Calu3 (cell line): ENCODE data around the gene ELOVL5. TPM values are rescaled to one million over a fixed set of nuclear protein-coding genes. Genes with fewer than 3 reads are reported as not detected.

ENCODE experiments used
- BruUV-seq: library from RNA; stranded (reverse); fragments of 400-500 nt; replicated peaks from 2 replicates; lab custom pipeline; 2021; lab: Mats Ljungman, UMichigan
- CTCF ChIA-PET: fragments of 300-600 bp; sonication (Branson Sonifier 250); formaldehyde crosslinking; loops from one replicate; lab custom pipeline; 2022; ENCODE audit warnings: antibody characterized with exemption; lab: Charles Lee
- DNase-seq: peaks from one replicate; pipeline ENCODE4 v3.0.0; 2022
- H3K27ac Mint-ChIP-seq: one replicate; pipeline ENCODE4 v1.8.0; 2022; ENCODE audit warnings: mixed read lengths; ENCODE audit not compliant: unreplicated experiment
- H3K27me3 Mint-ChIP-seq: one replicate; pipeline ENCODE4 v1.8.0; 2022; ENCODE audit warnings: mixed read lengths; ENCODE audit not compliant: unreplicated experiment
- H3K36me3 Mint-ChIP-seq: one replicate; pipeline ENCODE4 v1.8.0; 2022; ENCODE audit warnings: mild to moderate bottlenecking, moderate library complexity, mixed read lengths; ENCODE audit not compliant: insufficient read depth, unreplicated experiment
- H3K4me1 Mint-ChIP-seq: one replicate; pipeline ENCODE4 v1.8.0; 2022; ENCODE audit warnings: mild to moderate bottlenecking, low read depth, mixed read lengths; ENCODE audit not compliant: unreplicated experiment
- H3K4me3 Mint-ChIP-seq: one replicate; pipeline ENCODE4 v1.8.0; 2022; ENCODE audit warnings: mild to moderate bottlenecking, low read depth, moderate library complexity, mixed read lengths; ENCODE audit not compliant: unreplicated experiment
- H3K9me3 Mint-ChIP-seq: one replicate; pipeline ENCODE4 v1.8.0; 2022; ENCODE audit warnings: low read depth, mixed read lengths; ENCODE audit not compliant: unreplicated experiment
- intact Hi-C: fragments of 100-400 bp; cut with micrococcal nuclease; formaldehyde crosslinking; loops from one replicate; pipeline ENCODE4 v1.10.0; 2022; ENCODE audit not compliant: unreplicated experiment
- total RNA-seq: library from RNA; stranded (reverse); gene quantifications from 2 replicates; pipeline ENCODE4 v1.2.3, GENCODE V29; 2022
- TF ChIP-seq, protein P1 (sequence below): fragments of 200-600 bp; IDR thresholded peaks from one replicate; pipeline ENCODE4 v1.8.0; 2022; ENCODE audit warnings: antibody characterized with exemption; ENCODE audit not compliant: unreplicated experiment

Gene ELOVL5
- total RNA-seq, 1 experiment from 2014 or later = 114 TPM

- Mint-ChIP-seq H3K4me3 (no peak overlapping the region), H3K9me3 (no peaks in the 10 kb centered on the region), H3K27me3 (no peaks in the 10 kb centered on the region), H3K4me1 (no peaks in the 10 kb centered on the region), H3K27ac (no peak overlapping the region), H3K36me3 (no peaks in the 10 kb centered on the region)
- no peak for DNase-seq
- no TSS peak for BruUV-seq
- TF ChIP-seq, protein P1, sequence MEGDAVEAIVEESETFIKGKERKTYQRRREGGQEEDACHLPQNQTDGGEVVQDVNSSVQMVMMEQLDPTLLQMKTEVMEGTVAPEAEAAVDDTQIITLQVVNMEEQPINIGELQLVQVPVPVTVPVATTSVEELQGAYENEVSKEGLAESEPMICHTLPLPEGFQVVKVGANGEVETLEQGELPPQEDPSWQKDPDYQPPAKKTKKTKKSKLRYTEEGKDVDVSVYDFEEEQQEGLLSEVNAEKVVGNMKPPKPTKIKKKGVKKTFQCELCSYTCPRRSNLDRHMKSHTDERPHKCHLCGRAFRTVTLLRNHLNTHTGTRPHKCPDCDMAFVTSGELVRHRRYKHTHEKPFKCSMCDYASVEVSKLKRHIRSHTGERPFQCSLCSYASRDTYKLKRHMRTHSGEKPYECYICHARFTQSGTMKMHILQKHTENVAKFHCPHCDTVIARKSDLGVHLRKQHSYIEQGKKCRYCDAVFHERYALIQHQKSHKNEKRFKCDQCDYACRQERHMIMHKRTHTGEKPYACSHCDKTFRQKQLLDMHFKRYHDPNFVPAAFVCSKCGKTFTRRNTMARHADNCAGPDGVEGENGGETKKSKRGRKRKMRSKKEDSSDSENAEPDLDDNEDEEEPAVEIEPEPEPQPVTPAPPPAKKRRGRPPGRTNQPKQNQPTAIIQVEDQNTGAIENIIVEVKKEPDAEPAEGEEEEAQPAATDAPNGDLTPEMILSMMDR = no peak
- intact Hi-C loops = no loop called here
- CTCF ChIA-PET = interaction anchor here (0.6 kb wide), 1 partner anchor 90 kb away, joined by 3 read pairs; no protein-coding TSS in a partner anchor
Observed at GRCh38 chr6:53279293-53279692, 69.5 kb downstream of the ELOVL5 start.

DNA sequence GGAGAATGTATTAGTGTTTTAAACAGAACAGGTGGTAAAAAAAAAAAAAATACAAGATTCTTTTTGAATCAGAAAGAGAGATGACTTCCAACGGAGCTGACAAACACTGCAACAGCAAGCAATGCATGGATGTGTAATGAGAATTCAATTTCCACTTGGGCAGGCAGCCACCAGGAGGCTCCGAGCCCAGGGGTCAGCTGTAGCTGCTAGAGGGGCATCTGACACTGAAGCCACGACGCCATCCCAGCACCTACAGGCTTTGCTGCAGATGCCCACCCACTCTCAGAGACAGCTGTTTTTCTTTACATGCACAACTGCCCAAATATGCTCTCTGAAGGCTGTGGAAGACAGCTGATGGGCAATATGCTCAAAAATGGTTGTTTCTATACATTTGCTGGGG, 75.4 kb downstream of the ELOVL5 start:
- Mint-ChIP-seq H3K27ac (no peak overlapping the region), H3K36me3 (peaks cover 2% of the 10 kb centered on the region), H3K9me3 (no peaks in the 10 kb centered on the region), H3K27me3 (no peaks in the 10 kb centered on the region), H3K4me1 (no peaks in the 10 kb centered on the region), H3K4me3 (no peak overlapping the region)
- TF ChIP-seq, protein P1 = no peak
- no TSS peak for BruUV-seq
- CTCF ChIA-PET = interaction anchor here (0.6 to 1.0 kb wide), 2 partner anchors 14 to 30 kb away, joined by 3 read pairs; no protein-coding TSS in a partner anchor
- no peak for DNase-seq
- intact Hi-C loops = no loop called here

DNA sequence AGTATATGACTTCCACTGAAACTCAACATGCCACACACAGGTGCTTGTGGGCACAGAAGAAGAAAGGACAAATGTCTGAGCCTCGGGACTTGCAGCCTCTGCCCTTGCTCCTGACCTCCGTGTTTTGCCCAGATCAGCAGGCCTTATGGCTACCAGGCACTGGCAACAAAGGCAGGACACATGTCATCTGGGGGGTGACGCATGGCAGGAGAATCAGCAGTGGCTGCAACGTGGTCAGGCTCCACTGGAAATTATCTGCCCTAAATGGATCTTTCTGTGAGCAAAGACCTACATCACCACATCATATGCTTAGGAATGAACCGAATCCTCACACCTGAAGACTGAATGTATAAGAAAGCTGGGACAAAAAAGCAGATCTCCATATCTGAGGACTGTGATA, 78.9 kb downstream of the ELOVL5 start:
- peaks cover 11% of the 10 kb centered on the region for H3K36me3 Mint-ChIP-seq
- no peak overlapping the region for H3K27ac Mint-ChIP-seq
- no peaks in the 10 kb centered on the region for H3K9me3 Mint-ChIP-seq
- TF ChIP-seq, protein P1 = no peak
- H3K4me3 Mint-ChIP-seq = no peak overlapping the region
- CTCF ChIA-PET = no interaction called here
- intact Hi-C loops = no loop called here
- DNase-seq = no peak
- no peaks in the 10 kb centered on the region for H3K4me1 Mint-ChIP-seq
- no peaks in the 10 kb centered on the region for H3K27me3 Mint-ChIP-seq
- BruUV-seq = no TSS peak

GRCh38 chr6:53268858-53269608, 79.7 kb downstream of the ELOVL5 start:
- no TSS peak for BruUV-seq
- H3K9me3 Mint-ChIP-seq = no peaks in the 10 kb centered on the region
- peaks cover 11% of the 10 kb centered on the region for H3K36me3 Mint-ChIP-seq
- no peak for DNase-seq
- TF ChIP-seq, protein P1 = no peak
- H3K27me3 Mint-ChIP-seq = no peaks in the 10 kb centered on the region
- CTCF ChIA-PET = no interaction called here
- no peak overlapping the region for H3K27ac Mint-ChIP-seq
- H3K4me1 Mint-ChIP-seq = no peaks in the 10 kb centered on the region
- no peak overlapping the region for H3K4me3 Mint-ChIP-seq
- intact Hi-C loops = no loop called here
